NCI-H187 treated with DMSO at 0.1 percent for 48 hours (cell line): ENCODE results near the gene B4GALT1.
"Not testable (repeated sequence)": the region's sequence is repeated elsewhere in the genome, so short reads cannot be mapped to it uniquely, and the experiment has no call there.

Experiments
- DNase-seq: peaks from one replicate; lab custom pipeline; 2025; lab: John Stamatoyannopoulos, UW

The B4GALT1 gene

DNA sequence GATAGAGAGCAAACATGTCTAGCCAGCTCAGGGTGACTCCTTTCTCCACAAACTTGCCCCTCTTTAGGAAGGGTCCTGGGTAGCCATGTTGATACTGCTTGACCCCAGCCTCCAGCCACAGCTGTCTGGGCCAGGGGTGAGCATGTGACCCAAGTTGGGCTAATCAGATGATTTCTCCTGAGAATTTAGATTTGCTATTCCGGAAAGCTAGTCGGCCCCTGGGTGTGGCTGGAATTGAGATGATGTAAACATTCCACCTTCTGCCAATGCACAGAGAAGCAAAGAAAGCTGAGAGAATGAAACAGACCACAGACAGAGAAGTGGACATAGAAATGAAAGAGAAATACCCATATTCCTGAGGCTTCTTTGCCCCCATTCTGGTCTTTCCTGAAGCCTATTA is 17.8 kb upstream of the B4GALT1 start:
- DNase-seq: no peak

DNA sequence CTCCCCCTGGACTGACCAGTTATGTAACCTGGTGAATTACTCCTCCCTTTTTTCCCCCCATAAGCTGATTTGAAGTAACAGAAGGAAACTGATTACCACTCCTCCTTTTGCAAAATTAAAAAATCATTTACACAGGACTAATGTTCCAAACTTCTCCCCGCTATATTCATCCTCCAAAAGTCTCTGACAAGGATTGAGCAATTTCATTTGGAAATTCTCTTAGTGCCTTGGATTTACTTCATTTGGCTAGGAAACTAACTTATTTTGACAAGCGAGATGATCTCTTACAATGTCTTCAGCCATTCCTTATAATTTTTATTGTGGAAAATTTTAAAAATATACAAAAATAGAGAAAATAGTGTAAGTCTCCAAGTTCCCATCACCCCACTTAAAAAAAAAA is 15.4 kb upstream of the B4GALT1 start:
- no peak for DNase-seq

DNA sequence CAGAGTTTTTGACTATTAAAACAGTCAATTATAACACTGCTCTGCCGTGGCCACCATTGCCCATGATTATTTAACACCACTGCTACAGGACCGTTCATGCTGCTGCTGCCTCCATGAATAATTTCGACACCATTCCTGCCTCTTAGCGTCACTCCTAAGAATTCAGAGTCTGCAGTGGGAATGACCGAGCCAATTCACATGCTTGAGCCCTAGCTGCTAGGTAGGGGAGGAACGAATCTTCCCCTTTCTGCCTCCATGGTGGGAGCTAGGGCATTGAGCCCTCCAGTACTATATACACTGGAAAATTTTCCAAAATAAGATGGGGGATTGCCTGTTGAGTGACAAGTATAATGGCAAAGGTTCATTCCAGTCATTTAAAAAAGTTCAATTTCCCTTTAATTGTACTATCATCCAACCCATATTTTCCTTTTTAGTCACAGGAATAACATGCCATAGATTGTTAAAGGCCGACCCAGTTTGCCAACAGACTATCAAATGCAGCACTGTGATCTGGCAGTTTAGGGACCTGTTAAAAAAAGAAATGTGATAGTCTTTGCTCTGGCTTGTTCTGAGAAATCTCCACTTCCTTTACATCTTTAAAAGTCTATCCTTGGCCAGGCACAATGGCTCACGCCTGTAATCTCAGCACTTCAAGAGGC is 13.5 kb upstream of the B4GALT1 start:
- no peak for DNase-seq

DNA sequence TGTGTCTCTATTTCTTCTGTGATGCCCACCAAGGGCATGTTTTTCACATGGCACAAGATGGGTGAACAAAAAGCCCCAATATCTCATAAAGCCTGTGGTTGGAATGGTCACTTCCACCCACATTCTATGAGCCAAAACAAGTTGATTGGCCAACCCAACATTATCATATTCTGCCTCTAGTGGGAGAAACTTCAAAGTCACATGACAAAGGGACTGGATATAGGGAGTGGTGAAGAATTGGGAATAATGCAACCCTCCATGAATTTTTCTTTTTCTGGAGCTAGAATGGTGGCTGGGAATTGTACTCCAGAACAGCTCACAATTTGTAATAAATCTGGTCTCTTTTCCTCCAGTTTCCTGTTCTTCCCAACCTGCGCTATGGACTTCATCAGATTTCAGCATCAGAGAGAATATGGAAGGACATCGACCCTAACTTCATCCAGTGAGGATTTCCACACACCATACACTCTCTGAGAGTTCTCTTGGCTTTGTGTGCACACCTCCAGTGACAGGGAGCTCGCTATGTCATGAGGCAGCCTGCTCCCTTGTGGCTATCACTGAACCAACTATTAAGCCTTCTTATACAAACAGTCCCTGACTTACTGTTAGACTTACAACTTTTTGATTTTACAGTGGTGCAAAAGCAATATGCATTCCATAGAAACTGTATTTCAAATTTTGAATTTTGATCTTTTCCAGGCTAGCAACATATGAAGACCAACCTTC is 12.0 kb upstream of the B4GALT1 start:
- DNase-seq: no peak

GRCh38 chr9:33177639-33178038 is 10.5 kb upstream of the B4GALT1 start:
- DNase-seq: no peak

DNA sequence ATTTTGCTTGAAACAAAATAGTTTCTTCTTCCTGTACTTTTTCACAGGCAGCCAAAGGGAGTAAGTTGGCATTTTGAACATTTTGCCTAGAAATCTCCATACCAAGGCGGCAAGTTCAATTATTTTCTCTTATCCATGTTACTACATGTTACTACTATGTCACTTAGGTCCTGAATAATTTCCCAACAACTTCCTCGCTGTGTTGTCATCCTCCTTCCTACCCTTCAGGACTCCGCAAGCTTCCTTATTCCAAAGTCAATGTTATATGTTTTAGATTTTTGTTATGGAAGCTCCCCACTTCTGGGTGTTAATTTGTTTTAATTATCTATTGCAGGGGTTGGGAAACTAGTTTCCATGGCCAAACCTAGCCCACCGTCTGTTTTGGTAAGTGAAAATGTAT is 9.9 kb upstream of the B4GALT1 start:
- no peak for DNase-seq

DNA sequence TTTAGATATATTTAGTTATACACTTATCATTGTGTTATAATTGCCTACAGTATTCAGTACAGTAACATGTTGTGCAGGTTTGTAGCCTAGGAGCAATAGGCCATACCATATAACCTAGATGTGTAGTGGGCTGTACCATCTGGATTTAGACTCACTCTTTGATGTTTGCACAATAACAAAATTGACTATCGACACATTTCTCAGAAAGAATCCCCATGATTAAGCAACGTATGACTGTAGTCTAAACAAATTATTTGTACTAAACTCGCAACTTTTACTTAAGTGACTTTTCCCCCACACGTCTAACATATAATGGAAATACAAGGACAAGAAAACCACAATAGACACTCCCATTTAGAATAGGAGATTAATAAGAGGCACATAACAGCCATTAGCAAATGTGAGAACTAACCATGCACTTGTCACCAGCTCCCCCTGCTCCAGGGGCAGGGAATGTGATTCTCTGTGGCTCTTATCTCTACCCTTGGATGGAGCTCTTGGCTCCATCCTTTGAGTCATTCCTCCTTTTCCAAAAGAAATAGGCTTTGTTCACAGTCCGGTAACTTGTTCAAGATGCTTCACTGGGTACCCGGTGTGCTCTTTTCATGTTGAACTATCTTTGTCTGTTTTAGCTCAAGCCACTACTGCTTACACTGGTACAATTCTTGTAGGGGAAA is 8.7 kb upstream of the B4GALT1 start:
- no peak for DNase-seq

- no peak for DNase-seq
These were observed 5.4 kb upstream of the B4GALT1 start for GRCh38 chr9:33172256-33173238.

DNA sequence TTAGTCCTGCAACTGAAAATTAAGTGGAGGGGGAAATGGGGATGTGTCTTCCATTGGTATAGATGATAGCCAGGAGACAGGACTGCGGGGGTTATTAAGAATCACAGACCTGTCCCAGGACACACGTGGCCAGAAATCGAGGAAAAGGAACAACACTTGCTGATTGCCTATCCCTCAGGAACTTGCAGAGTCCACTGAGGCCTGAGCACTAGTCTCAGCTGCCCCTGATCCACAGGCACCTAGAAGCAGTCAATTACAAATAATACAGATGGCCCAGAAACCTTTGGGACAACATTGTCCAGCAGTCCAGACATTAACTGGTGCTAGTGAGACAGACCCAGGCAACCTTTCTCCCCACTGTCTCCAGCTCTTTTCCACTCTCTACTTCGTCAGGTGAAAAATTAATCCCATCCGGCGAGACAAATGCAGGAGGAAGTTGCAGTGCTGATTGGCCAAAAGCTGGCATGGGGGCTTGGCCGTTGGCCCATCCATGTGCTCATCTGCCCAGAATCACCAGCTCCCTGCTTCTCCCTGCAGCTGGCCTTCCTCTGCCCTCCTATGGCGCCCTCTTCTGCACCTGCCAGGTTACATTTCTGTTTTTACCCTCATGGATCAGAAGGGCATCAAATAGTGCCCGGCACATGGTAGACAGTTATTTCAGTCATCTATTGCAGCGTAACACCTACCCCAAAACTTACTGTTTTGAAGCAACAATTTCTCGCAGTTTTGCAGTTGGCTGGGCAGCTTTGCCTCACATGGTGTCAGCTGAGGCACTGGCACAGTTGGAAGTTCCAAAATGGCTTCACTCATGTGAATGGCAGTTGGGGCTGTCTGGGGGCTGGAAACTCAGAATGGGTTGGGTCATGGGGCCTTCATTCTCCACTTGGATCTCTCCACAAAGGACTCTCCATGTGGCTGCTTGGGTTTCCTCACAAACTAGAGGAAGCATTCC is 3.6 kb upstream of the B4GALT1 start:
- DNase-seq: no peak

DNA sequence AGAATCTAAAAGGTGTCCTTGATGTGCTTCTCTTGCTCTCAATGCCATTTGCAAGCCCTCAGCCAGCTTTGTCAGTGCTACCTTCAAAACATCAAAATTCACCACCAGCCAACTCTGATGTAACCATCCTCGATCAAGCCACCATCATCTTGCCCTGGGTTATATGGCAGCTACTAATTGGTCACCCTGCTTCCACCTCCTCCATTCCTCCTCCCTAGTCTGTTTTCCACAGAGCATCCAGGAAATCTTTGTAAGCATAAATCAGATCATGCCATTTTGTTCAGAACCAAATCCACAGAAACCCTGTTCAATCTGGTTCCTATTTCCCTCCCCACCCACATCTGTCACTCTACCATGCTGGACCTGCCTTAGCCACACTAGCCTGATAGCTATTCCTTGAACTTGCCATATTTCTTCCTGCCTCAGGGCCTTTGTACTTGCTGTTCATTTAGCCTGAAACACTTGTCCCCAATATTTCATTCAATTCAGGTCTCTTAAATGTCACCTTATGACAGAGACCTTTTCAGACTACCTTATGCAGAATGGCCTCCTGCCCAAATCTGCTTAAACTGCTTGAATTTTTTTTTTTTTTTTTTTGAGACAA is 1.9 kb upstream of the B4GALT1 start:
- no peak for DNase-seq

- no peak for DNase-seq
These were observed 881 bp upstream of the B4GALT1 start for GRCh38 chr9:33167972-33168461.

DNA sequence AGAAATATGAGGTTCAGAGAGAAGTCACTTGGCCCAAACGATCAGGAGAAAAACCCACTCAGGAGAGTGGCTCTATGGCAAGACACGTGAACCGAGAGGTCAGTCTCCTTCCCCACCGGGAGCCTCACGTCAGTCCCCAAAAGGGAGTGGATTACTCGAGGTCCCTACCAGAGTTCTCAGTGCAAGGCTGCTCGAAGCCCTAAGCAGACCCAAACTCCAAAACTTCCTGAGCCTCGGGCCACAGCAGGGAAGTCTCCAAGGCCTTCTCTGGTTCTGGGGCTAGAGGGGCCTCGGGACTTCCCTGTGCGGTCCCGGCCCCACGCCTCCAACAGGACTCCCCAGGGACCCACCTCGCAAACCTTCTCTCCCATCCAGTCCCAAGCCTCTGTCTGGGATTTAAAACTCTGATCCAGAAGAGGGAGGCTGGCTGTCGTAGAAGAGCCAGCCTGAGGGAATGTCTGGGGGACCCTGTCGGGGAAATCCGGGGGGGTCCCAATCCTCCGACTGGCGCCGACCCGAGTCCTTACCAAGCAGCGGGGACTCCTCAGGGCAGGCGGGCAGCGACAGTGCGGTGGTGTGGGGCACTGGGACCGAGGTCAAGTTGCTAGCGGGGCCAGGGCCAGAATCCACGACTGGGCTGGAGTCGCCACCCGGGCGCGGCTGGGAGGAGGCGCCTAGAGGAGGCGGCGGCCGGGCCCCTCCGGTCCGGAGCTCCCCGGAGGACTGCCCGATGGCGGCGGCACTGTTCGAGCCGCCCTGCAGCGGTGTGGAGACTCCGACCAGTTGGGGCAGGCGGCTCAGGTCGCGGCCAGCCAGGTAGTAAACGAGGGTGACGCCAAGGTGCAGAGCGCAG is 679 bp downstream of the B4GALT1 start:
- DNase-seq: no peak

- no peak for DNase-seq
These were observed 1.6 kb downstream of the B4GALT1 start for GRCh38 chr9:33165263-33166151.

DNA sequence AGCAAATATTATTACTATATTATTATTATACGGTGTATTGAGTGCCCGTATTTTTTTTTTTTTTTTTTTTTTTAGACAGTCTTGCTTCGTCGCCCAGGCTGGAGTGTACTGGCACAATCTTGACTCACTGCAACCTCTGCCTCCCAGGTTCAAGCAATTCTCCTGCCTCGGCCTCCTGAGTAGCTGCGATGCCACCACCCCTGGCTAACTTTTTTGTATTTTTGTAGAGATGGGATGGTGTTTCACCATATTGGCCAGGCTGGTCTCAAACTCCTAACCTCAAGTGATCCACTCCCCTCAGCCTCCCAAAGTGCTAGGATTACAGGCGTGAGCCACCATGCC is 2.2 kb downstream of the B4GALT1 start:
- not testable (repeated sequence) for DNase-seq

DNA sequence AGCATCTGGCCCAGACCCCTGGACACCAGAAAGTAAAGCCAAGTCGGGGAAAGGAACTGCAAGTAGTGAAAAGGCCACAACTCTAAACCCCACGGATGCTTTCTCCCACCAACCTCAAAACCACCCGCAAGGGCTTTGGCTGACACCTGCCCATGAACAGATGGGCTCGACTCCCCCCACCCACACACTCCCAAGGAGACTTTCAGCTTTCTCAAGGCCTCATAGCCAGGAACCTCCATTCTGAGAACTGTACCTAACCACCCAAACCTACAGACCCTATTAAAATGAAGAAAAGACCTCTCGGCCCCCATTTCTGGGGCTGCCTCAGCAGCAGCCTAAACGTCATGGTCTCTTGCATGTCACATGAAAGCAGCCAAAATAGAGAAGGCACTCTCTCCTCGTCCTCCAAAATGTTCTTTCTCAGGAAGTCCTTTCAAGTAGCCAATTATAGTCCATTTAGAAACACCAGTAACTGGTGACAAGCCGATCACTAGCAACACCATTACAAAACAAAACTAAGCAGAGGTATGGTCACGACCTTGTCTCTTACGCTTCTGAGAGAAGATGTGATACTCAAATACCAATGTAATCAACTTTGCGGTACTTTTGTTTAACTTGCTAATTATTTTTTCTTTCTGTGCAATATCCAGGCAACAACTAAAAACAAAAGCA is 2.9 kb downstream of the B4GALT1 start:
- no peak for DNase-seq

DNA sequence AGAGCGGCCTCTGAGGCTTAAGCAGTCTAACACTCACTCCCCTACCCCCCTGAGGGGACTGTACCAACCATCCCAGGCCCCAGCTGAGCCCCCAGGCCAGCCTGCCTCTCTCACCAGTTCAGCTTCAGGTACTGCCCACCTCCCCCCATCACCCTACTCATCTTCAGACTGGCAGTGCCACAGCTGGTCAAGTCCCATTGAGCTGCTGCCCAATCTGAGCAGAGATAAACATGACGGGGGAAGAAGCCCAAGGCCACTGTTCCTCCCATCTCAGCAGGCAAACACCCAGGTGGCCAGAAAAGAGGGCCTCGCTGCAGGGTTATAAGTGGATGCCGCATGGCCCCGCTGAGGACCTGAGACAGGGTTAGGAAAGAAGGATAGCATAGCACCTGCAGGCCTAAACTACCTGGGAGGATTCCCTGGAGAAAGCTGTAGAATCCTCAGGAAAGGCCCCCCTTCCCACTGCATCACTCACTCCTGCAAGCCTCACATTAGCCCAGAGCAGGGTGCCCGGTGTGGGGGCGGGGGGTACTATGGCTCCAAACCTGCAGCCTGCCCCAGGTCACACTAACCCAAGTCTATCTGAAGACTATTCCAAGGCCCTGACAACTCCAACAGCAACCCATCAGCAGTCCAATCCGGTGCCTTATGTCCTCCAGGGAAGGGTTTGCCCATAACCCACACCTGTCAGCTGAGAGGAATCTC is 3.6 kb downstream of the B4GALT1 start:
- no peak for DNase-seq

GRCh38 chr9:33162721-33163311 is 4.3 kb downstream of the B4GALT1 start:
- no peak for DNase-seq
